Adrenal gland (tissue), 12 donors: ENCODE results near the gene CHST11. TPM values are rescaled to one million over a fixed set of nuclear protein-coding genes. Genes with fewer than 3 reads are reported as not detected.

Source experiments
- DNase-seq, 7 donors: peaks; one replicate each; pipeline ENCODE4 v3.0.0-alpha.2; 2019 to 2020
- H3K27ac ChIP-seq, 5 donors: fragments of 200-600 bp; sonication (generic) in 4 of 5; 1 replicate in 3 of 5; 2 replicates in 2 of 5; pipeline versions ENCODE4 v1.5.1 to v1.8.0; 2016 to 2020; ENCODE audit warnings: mild to moderate bottlenecking in 1 of 5
- H3K27me3 ChIP-seq: fragments of 200-600 bp; 2 replicates; pipeline ENCODE4 v1.8.0; 2021
- H3K36me3 ChIP-seq, 2 donors: fragments of 200-600 bp; replicated peaks in 1 of 2; 1 replicate in 1 of 2; 2 replicates in 1 of 2; pipeline versions ENCODE4 v1.5.1 to v1.8.0; 2018 to 2022
- H3K4me1 ChIP-seq, 2 donors: fragments of 200-600 bp; replicated peaks in 1 of 2; 1 replicate in 1 of 2; 2 replicates in 1 of 2; pipeline versions ENCODE4 v1.5.1 to v1.8.0; 2018 to 2021
- H3K4me3 ChIP-seq, 4 donors: fragments of 200-600 bp; sonication (generic) in 3 of 4; one replicate each; pipeline ENCODE4 v1.5.1; 2016 to 2018
- H3K9me3 ChIP-seq, 3 donors: fragments of 200-600 bp; sonication (generic) in 1 of 3; replicated peaks in 1 of 3; 1 replicate in 2 of 3; 2 replicates in 1 of 3; pipeline versions ENCODE4 v1.5.1 to v1.8.0; 2016 to 2021
- POLR2A ChIP-seq, 2 donors: fragments of 450-650 bp; IDR thresholded peaks; one replicate each; pipeline ENCODE4 v1.6.1; 2017; ENCODE audit warnings: antibody characterized with exemption in 2 of 2, mild to moderate bottlenecking in 2 of 2, moderate library complexity in 1 of 2
- WGBS, 4 donors: extraction: QIAGEN DNeasy Blood & Tissue Kit in 2 of 4; methylation state at CpG; one replicate each; pipeline versions ENCODE4 v1.1.5 to v1.1.7; 2013 to 2017; 5-methylcytosine and 5-hydroxymethylcytosine counted together
- intact Hi-C, 2 donors: fragments of 100-400 bp; cut with DNase I; formaldehyde crosslinking; loops; one replicate each; pipeline versions ENCODE4 v1.14.1 to v1.15.0; 2022 to 2023
- polyA plus RNA-seq, 3 donors: library from polyadenylated mRNA; stranded (reverse); fragments of 200-250 nt in 2 of 3; fragments of 350-450 nt in 1 of 3; fragmentation: Illumina TruSeq in 1 of 3; extraction: RNeasy Lipid Tissue Mini Kit (QIAGEN cat#74804) in 1 of 3; gene quantifications; one replicate each; pipeline ENCODE4 v1.2.3, GENCODE V29; 2013 to 2014
- total RNA-seq, 9 donors: library from RNA; depleted of rRNA in 4 of 9; stranded (reverse); fragments of >200 nt in 4 of 9; fragments of 120-200 nt in 1 of 9; fragmentation: NEBNext Ultra II Directional in 1 of 9; extraction: Animal tissue kit (Norgen Biotek cat#: 25700) in 1 of 9; gene quantifications; one replicate each; pipeline versions ENCODE4 v1.1.0 to v1.2.4, GENCODE V29; 2013 to 2023
- TF ChIP-seq, protein P1 (sequence below), 6 experiments: fragments of 450-650 bp in 4 of 6; fragments of 200-600 bp in 2 of 6; sonication (generic) in 1 of 6; IDR thresholded peaks; 1 replicate in 5 of 6; 2 replicates in 1 of 6; pipeline versions ENCODE4 v1.5.1 to v1.8.0; 2016 to 2021; ENCODE audit warnings: antibody characterized with exemption in 6 of 6, mild to moderate bottlenecking in 2 of 6, moderate library complexity in 1 of 6
- donor health status: healthy with polysubstance abuse.
- donor health status: Bipolar disorder and iron deficiency.
- donor health status: DM: yes; HTN: yes; CAD: no.
- donor health status: DM: no; HTN: no; CAD: no.
- donor health status: DM: no; HTN: no; CAD: no.
- donor health status: DM: yes; HTN: yes; CAD: no.

CHST11 gene
- total and polyA plus RNA-seq, 12 donors: 6.2 to 95.1 (median 29.8) TPM

DNA sequence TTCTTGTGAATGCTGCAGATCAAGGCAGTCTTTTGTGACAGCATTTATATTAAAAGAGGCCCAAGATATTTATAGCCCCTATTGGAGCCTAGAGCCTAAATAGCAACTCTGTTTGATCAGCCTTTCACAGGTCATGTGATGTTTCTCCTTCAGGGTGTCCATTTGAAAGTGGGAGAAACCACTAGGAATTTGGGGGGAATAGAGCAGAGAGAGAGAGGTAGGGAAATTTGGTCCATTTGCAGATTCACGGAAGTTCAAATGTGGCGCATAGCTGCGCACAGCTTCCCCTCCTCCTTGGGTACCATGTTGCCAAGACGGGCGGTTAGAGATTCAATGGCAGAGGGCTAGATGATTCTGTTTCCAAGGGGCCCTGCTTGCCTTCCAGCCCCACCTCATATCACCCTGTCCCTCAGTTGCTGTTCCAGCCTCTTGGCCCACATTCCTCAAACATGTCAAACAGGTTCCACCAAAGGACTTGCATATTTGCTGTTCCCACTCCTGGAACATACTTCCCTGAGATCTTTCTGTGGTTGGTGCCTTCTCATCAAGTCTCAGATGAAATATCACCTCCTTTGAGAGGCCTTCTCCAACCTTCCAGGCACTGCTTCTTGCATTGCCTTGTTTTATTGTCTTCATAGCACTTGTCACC is 220.8 kb downstream of the CHST11 start:
- H3K9me3 ChIP-seq: no peaks in the 10 kb centered on the region
- no peak overlapping the region for H3K4me3 ChIP-seq
- TF ChIP-seq POLR2A (IDR thresholded peaks at IDR 0.05): no peak
- intact Hi-C loops: no loop called here
- H3K36me3 ChIP-seq: no peaks in the 10 kb centered on the region
- no peak for DNase-seq
- 88 to 98% (median 97%) methylated on average over 5 of the region's 5 CpGs for WGBS, 4 donors
- no peaks in the 10 kb centered on the region for H3K27me3 ChIP-seq
- H3K27ac ChIP-seq: no peak overlapping the region
- H3K4me1 ChIP-seq: peaks cover 8 to 17% of the 10 kb centered on the region in 2 donors

- TF ChIP-seq, protein P1, sequence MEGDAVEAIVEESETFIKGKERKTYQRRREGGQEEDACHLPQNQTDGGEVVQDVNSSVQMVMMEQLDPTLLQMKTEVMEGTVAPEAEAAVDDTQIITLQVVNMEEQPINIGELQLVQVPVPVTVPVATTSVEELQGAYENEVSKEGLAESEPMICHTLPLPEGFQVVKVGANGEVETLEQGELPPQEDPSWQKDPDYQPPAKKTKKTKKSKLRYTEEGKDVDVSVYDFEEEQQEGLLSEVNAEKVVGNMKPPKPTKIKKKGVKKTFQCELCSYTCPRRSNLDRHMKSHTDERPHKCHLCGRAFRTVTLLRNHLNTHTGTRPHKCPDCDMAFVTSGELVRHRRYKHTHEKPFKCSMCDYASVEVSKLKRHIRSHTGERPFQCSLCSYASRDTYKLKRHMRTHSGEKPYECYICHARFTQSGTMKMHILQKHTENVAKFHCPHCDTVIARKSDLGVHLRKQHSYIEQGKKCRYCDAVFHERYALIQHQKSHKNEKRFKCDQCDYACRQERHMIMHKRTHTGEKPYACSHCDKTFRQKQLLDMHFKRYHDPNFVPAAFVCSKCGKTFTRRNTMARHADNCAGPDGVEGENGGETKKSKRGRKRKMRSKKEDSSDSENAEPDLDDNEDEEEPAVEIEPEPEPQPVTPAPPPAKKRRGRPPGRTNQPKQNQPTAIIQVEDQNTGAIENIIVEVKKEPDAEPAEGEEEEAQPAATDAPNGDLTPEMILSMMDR (IDR thresholded peaks at IDR 0.05): peak in 3 of 6 experiments; percentile 11 to 18 (median 17)
- TF ChIP-seq POLR2A (IDR thresholded peaks at IDR 0.05): no peak
- Histone ChIP-seq H3K4me3 (no peak overlapping the region), H3K27me3 (no peaks in the 10 kb centered on the region), H3K27ac (no peak overlapping the region), H3K9me3 (no peaks in the 10 kb centered on the region), H3K4me1 (peaks cover 0 to 7% of the 10 kb centered on the region in 2 donors), H3K36me3 (no peaks in the 10 kb centered on the region)
- intact Hi-C loops: no loop called here
- no peak for DNase-seq
- WGBS, 4 donors: 81 to 91% (median 87%) methylated on average over 3 of the region's 3 CpGs
Measured at GRCh38 chr12:104680070-104680469, 223.3 kb downstream of the CHST11 start.

DNA sequence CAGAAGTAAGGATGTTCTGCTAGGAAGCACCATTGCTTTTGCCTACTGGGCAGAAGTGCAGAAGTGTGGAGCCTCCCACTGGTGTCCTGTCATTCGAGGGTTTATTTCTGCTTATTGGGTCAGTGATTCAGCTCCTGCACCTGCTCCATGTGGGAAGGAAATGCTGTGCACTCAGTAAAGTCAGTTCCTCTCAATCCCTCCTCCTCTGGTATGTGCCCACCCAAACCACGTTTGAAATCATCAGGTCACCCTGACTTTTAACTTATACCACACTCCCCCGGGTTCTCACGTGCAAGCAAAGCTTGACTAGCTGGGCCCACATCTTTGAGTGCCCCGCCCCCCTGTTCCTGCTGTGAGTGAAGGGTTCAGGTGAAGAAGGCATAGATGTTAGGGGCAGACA is 223.7 kb downstream of the CHST11 start:
- TF ChIP-seq, protein P1 (IDR thresholded peaks at IDR 0.05): no peak
- no peak for TF ChIP-seq POLR2A (IDR thresholded peaks at IDR 0.05)
- WGBS, 4 donors: 75 to 83% (median 81%) methylated on average over 5 of the region's 5 CpGs
- intact Hi-C loops: no loop called here
- Histone ChIP-seq H3K27ac (no peak overlapping the region), H3K9me3 (no peaks in the 10 kb centered on the region), H3K36me3 (no peaks in the 10 kb centered on the region), H3K27me3 (no peaks in the 10 kb centered on the region), H3K4me3 (no peak overlapping the region), H3K4me1 (peaks cover 0 to 11% of the 10 kb centered on the region in 2 donors)
- DNase-seq: no peak

DNA sequence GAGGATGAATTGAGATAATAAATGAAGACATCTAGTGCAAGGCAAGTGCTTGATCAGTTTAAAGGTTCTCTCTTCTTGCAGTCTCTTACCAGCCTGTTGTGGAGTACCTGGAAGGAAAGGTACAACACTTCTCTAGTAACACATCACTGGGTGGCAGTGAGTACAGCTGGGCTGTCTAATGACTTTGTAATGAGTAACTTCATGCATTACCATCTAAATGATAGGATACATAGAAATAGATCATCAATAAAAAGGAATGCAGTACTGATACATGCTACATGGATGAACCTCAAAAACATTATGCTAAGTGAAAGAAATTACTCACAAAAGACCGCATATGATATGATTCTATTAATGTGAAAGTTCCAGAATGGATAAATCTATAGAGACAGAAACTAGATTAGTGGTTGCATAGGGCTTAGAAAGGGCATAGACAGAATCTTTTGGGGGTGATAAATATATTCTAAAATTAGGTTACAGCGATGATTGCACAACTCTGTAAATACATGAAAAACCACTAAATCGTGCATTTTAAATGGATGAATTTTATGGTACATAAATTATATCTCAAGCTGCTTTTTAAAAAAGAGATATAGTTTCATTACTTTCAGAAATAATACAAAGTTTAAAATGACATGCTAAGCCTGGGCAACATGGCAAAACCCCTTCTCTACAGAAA is 224.4 kb downstream of the CHST11 start:
- intact Hi-C loops: no loop called here
- WGBS, 4 donors: 51 to 74% (median 58%) methylated on average over 3 of the region's 3 CpGs
- Histone ChIP-seq H3K36me3 (no peaks in the 10 kb centered on the region), H3K9me3 (no peaks in the 10 kb centered on the region), H3K4me3 (no peak overlapping the region), H3K4me1 (peaks cover 0 to 13% of the 10 kb centered on the region in 2 donors), H3K27me3 (no peaks in the 10 kb centered on the region), H3K27ac (no peak overlapping the region)
- no peak for DNase-seq
- TF ChIP-seq, protein P1 (IDR thresholded peaks at IDR 0.05): no peak
- no peak for TF ChIP-seq POLR2A (IDR thresholded peaks at IDR 0.05)
